WTC11 (cell line): ENCODE results near the gene MAPRE2. TPM values are rescaled to one million over a fixed set of nuclear protein-coding genes. Genes with fewer than 3 reads are reported as not detected.

Experiments used
- ATAC-seq: fragments of 200-7000 bp; cut with Tn5 transposase; 2 replicates; pipeline ENCODE4 v1.10.0; 2021; ENCODE audit warnings: mild to moderate bottlenecking, moderate library complexity
- CTCF ChIA-PET: fragments of 300-600 bp; sonication (Branson Sonifier 250); formaldehyde crosslinking; loops from one replicate; lab custom pipeline; 2021; ENCODE audit warnings: antibody characterized with exemption; lab: Charles Lee
- POLR2A ChIA-PET: fragments of 350-600 bp; sonication (Branson Sonifier 250); formaldehyde crosslinking; loops from one replicate; lab custom pipeline; 2021; ENCODE audit warnings: antibody characterized with exemption; lab: Charles Lee
- DNase-seq: peaks from one replicate; pipeline ENCODE4 v3.0.0; 2021; ENCODE audit warnings: low spot score
- H3K27ac Mint-ChIP-seq: 2 replicates; pipeline ENCODE4 v1.8.0; 2021; ENCODE audit warnings: mixed read lengths
- H3K27me3 Mint-ChIP-seq: 2 replicates; pipeline ENCODE4 v1.8.0; 2021; ENCODE audit warnings: low read depth, mild to moderate bottlenecking, moderate library complexity, mixed read lengths
- H3K36me3 Mint-ChIP-seq: 2 replicates; pipeline ENCODE4 v1.8.0; 2021; ENCODE audit warnings: mixed read lengths
- H3K4me1 Mint-ChIP-seq: 2 replicates; pipeline ENCODE4 v1.8.0; 2022; ENCODE audit warnings: mixed read lengths
- H3K4me3 Mint-ChIP-seq: 2 replicates; pipeline ENCODE4 v1.8.0; 2021; ENCODE audit warnings: mild to moderate bottlenecking, moderate library complexity, mixed read lengths
- H3K9me3 Mint-ChIP-seq: 2 replicates; pipeline ENCODE4 v1.8.0; 2021; ENCODE audit warnings: mixed read lengths
- CREM ChIP-seq: sonication (generic); formaldehyde crosslinking; IDR thresholded peaks from 2 replicates; pipeline ENCODE4 v1.8.1; 2022; ENCODE audit warnings: mild to moderate bottlenecking, missing genetic modification reagents, moderate library complexity
- CTCF ChIP-seq: fragments of 200-600 bp; IDR thresholded peaks from 2 replicates; pipeline ENCODE4 v1.8.0; 2022; ENCODE audit warnings: antibody characterized with exemption
- EMX1 ChIP-seq: fragments of 250-450 bp; sonication (Bioruptor Pico); IDR thresholded peaks from 2 replicates; pipeline ENCODE4 v1.8.0; 2021; ENCODE audit warnings: mild to moderate bottlenecking
- ERG ChIP-seq: fragments of 250-450 bp; sonication (Bioruptor Pico); IDR thresholded peaks from 2 replicates; pipeline ENCODE4 v1.8.0; 2021; ENCODE audit warnings: mild to moderate bottlenecking
- ETV6 ChIP-seq: sonication (generic); formaldehyde crosslinking; IDR thresholded peaks from 2 replicates; pipeline ENCODE4 v1.8.1; 2022; ENCODE audit warnings: mild to moderate bottlenecking, missing genetic modification reagents
- NFE2L1 ChIP-seq: sonication (generic); formaldehyde crosslinking; IDR thresholded peaks from 2 replicates; pipeline ENCODE4 v1.8.1; 2023; ENCODE audit warnings: missing genetic modification reagents
- NR3C1 ChIP-seq: sonication (generic); formaldehyde crosslinking; conservative IDR thresholded peaks from 2 replicates; pipeline ENCODE4 v1.8.1; 2023; ENCODE audit warnings: low read depth, mild to moderate bottlenecking, missing genetic modification reagents
- PRRX2 ChIP-seq: fragments of 250-450 bp; sonication (Bioruptor Pico); IDR thresholded peaks from 2 replicates; pipeline ENCODE4 v1.8.0; 2021; ENCODE audit warnings: mild to moderate bottlenecking
- RELA ChIP-seq: sonication (generic); formaldehyde crosslinking; IDR thresholded peaks from 2 replicates; pipeline ENCODE4 v1.8.1; 2022; ENCODE audit warnings: missing genetic modification reagents, mild to moderate bottlenecking, borderline replicate concordance
- SMAD4 ChIP-seq: sonication (generic); formaldehyde crosslinking; IDR thresholded peaks from 2 replicates; pipeline ENCODE4 v1.8.0; 2022; ENCODE audit warnings: mild to moderate bottlenecking, missing genetic modification reagents
- TP53 ChIP-seq: sonication (generic); formaldehyde crosslinking; IDR thresholded peaks from 2 replicates; pipeline ENCODE4 v1.8.1; 2023; ENCODE audit warnings: mild to moderate bottlenecking, missing genetic modification reagents
- ZNF121 ChIP-seq: sonication (generic); formaldehyde crosslinking; IDR thresholded peaks from 2 replicates; pipeline ENCODE4 v1.8.0; 2023; ENCODE audit warnings: missing genetic modification reagents
- ZNF263 ChIP-seq: sonication (generic); formaldehyde crosslinking; IDR thresholded peaks from 2 replicates; pipeline ENCODE4 v1.8.1; 2022; ENCODE audit warnings: low read depth, mild to moderate bottlenecking, moderate library complexity, missing genetic modification reagents
- ZNF512 ChIP-seq: sonication (generic); formaldehyde crosslinking; IDR thresholded peaks from 2 replicates; pipeline ENCODE4 v1.8.1; 2022; ENCODE audit warnings: missing genetic modification reagents, borderline replicate concordance
- total RNA-seq: library from RNA; stranded (reverse); gene quantifications from 3 replicates; pipeline ENCODE4 v1.2.3, GENCODE V29; 2021
- TF ChIP-seq, protein P1 (sequence below): sonication (generic); formaldehyde crosslinking; IDR thresholded peaks from 2 replicates; pipeline ENCODE4 v1.8.1; 2022; ENCODE audit warnings: mild to moderate bottlenecking, missing genetic modification reagents, moderate library complexity, borderline replicate concordance
- TF ChIP-seq, protein P2 (sequence below): sonication (generic); formaldehyde crosslinking; conservative IDR thresholded peaks from 2 replicates; pipeline ENCODE4 v1.8.1; 2023; ENCODE audit warnings: mild to moderate bottlenecking, low read depth, missing genetic modification reagents, moderate library complexity
- TF ChIP-seq, protein P3 (sequence below): sonication (generic); formaldehyde crosslinking; conservative IDR thresholded peaks from 2 replicates; pipeline ENCODE4 v1.8.1; 2022; ENCODE audit warnings: mild to moderate bottlenecking, missing genetic modification reagents
- TF ChIP-seq, protein P4 (sequence below): sonication (generic); formaldehyde crosslinking; IDR thresholded peaks from 2 replicates; pipeline ENCODE4 v1.8.1; 2023; ENCODE audit warnings: mild to moderate bottlenecking, moderate library complexity, missing genetic modification reagents

Gene MAPRE2
- total RNA-seq, 1 experiment from 2014 or later: 20.4 TPM

GRCh38 chr18:35182151-35182550 is 140.9 kb downstream of the MAPRE2 start:
- H3K36me3 Mint-ChIP-seq: peaks cover 3% of the 10 kb centered on the region
- TF ChIP-seq ZNF121 (CRISPR knock-in tag): no peak
- no peak for TF ChIP-seq PRRX2
- TF ChIP-seq CTCF: no peak
- TF ChIP-seq, protein P1, sequence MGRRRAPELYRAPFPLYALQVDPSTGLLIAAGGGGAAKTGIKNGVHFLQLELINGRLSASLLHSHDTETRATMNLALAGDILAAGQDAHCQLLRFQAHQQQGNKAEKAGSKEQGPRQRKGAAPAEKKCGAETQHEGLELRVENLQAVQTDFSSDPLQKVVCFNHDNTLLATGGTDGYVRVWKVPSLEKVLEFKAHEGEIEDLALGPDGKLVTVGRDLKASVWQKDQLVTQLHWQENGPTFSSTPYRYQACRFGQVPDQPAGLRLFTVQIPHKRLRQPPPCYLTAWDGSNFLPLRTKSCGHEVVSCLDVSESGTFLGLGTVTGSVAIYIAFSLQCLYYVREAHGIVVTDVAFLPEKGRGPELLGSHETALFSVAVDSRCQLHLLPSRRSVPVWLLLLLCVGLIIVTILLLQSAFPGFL (CRISPR knock-in tag): no peak
- TF ChIP-seq ETV6: no peak
- TF ChIP-seq TP53 (CRISPR knock-in tag): no peak
- TF ChIP-seq, protein P2, sequence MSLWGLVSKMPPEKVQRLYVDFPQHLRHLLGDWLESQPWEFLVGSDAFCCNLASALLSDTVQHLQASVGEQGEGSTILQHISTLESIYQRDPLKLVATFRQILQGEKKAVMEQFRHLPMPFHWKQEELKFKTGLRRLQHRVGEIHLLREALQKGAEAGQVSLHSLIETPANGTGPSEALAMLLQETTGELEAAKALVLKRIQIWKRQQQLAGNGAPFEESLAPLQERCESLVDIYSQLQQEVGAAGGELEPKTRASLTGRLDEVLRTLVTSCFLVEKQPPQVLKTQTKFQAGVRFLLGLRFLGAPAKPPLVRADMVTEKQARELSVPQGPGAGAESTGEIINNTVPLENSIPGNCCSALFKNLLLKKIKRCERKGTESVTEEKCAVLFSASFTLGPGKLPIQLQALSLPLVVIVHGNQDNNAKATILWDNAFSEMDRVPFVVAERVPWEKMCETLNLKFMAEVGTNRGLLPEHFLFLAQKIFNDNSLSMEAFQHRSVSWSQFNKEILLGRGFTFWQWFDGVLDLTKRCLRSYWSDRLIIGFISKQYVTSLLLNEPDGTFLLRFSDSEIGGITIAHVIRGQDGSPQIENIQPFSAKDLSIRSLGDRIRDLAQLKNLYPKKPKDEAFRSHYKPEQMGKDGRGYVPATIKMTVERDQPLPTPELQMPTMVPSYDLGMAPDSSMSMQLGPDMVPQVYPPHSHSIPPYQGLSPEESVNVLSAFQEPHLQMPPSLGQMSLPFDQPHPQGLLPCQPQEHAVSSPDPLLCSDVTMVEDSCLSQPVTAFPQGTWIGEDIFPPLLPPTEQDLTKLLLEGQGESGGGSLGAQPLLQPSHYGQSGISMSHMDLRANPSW: no peak
- TF ChIP-seq, protein P3, sequence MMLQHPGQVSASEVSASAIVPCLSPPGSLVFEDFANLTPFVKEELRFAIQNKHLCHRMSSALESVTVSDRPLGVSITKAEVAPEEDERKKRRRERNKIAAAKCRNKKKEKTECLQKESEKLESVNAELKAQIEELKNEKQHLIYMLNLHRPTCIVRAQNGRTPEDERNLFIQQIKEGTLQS (CRISPR knock-in tag): no peak
- no peak for TF ChIP-seq CREM
- no peak for TF ChIP-seq SMAD4
- TF ChIP-seq NR3C1 (CRISPR knock-in tag): no peak
- no peak for TF ChIP-seq ZNF263
- TF ChIP-seq EMX1 (CRISPR knock-in tag): no peak
- TF ChIP-seq RELA (CRISPR knock-in tag): no peak
- TF ChIP-seq ERG (CRISPR knock-in tag): no peak
- TF ChIP-seq, protein P4, sequence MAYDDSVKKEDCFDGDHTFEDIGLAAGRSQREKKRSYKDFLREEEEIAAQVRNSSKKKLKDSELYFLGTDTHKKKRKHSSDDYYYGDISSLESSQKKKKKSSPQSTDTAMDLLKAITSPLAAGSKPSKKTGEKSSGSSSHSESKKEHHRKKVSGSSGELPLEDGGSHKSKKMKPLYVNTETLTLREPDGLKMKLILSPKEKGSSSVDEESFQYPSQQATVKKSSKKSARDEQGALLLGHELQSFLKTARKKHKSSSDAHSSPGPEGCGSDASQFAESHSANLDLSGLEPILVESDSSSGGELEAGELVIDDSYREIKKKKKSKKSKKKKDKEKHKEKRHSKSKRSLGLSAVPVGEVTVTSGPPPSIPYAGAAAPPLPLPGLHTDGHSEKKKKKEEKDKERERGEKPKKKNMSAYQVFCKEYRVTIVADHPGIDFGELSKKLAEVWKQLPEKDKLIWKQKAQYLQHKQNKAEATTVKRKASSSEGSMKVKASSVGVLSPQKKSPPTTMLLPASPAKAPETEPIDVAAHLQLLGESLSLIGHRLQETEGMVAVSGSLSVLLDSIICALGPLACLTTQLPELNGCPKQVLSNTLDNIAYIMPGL (CRISPR knock-in tag): no peak
- TF ChIP-seq ZNF512: no peak
- TF ChIP-seq NFE2L1 (CRISPR knock-in tag): no peak
- TF ChIP-seq, all 79 proteins: peak for 0
- Mint-ChIP-seq H3K9me3 (peaks cover 4% of the 10 kb centered on the region), H3K4me1 (peaks cover 8% of the 10 kb centered on the region), H3K27ac (no peak overlapping the region), H3K27me3 (no peaks in the 10 kb centered on the region), H3K4me3 (no peak overlapping the region)
- no peak for ATAC-seq
- CTCF ChIA-PET: no interaction called here
- DNase-seq: no peak
- POLR2A ChIA-PET: no interaction called here
